ENCODE measurements around the gene IL18BP.

The IL18BP gene

DNA sequence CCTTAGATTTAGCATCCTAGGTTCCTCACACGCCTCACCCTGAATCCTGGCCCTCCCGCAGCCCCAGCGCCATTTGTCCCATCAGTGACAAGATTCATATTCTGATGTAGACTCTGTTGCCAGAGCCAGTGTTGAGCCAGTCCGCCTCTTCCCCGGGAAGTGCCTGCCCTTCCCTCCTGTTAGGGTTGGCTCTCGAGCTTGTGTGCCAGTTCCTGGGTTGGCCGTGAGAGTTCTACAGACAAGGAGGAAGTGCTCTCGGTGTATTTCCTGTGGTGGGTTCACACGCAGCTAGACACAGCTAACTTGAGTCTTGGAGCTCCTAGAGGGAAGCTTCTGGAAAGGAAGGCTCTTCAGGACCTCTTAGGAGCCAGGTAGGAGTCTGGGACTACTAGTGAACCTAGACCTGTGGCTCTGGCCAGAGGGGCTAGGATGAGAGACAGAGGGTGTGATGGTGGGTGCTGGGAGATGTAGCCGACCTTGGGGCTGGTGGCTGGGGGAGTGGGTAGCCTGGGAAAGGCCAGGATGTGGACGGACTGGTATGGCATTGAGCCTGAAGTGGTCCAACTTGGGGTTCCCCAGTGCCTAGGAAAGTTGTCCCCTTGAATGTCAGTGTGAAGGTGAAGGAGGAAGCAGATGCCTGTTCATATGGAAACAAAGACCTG is at the start of gene IL18BP:
Gene IL18BP, plus strand, starts transcription at position 261 of the 662 bp plus-strand sequence. CDS start 1,076 bp downstream, outside the sequence.
- no peak for DNase-seq

DNA sequence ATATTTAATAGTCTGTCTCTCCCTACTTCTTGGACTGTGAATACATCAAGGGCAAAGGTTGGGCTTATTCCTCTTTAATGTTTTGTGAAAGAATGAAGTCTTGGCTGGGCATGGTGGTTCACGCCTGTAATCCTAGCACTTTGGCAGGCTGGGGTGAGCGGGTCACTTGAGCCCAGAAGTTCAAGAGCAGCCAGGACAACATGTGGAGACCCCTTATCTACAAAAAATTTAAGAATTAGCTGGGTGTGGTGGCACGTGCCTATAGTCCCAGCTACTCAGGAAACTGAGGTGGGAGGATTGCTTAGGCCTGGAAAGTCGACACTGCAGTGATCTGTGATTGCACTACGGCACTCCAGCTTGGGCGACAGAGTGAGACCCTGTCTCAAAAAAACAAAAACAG is 49.7 kb upstream of the IL18BP start:
- no peak for DNase-seq

DNA sequence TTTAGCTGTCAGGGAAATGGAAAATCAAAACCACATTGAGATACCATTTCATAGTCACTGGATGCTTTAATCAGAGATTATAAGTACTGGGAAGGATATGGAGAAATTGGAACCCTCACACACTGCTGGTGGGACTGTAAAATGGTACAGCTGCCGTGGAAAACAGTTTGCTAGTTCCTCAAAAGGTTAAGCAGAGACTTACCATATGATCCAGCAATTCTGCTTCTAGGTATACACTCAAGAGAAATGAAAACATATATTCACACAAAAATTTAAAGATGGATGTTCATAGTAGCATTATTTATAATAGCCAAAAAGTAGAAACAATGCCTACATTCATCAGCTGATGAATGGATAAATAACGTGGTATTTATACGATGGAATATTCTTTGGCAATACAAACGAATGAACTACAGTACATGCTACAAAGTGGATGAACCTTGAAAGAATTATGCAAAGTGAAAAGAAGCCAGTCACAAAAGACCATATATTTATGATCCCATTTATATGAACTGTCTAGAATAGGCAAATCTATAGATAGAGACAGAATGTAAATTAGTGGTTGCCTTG is 46.9 kb upstream of the IL18BP start:
- no peak for DNase-seq

DNA sequence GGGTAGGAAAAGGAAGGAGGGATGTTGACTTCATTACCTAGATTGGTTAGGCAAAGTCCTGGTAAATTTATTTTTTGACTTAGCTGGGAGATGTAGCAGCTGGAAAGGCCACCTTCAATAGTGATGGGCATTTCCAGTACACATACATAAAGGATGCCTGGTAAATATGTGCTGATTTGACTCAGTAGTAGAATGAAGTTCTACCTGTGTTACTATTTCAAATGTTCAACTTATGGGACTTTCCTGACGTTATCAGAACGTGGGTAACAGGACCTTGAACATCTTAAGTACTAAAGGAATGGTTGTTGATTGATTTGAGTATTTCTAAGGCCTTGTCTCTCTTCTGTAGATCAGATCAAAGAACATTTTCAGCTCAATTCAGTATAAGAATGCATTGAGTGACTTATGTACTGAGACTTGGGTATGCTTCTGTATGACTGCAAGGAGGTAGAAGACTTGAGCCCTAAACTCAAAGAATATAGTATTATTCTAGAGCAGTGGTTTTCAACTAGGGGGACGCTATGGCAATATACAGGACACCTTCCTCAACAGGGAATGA is 42.7 kb upstream of the IL18BP start:
- DNase-seq: no peak

GRCh38 chr11:71962428-71963038 is 36.2 kb upstream of the IL18BP start:
- no peak for DNase-seq

- DNase-seq: no peak
Observed at GRCh38 chr11:71963468-71963867, 35.2 kb upstream of the IL18BP start.

GRCh38 chr11:71964641-71965040 is 34.1 kb upstream of the IL18BP start:
- DNase-seq: no peak

DNA sequence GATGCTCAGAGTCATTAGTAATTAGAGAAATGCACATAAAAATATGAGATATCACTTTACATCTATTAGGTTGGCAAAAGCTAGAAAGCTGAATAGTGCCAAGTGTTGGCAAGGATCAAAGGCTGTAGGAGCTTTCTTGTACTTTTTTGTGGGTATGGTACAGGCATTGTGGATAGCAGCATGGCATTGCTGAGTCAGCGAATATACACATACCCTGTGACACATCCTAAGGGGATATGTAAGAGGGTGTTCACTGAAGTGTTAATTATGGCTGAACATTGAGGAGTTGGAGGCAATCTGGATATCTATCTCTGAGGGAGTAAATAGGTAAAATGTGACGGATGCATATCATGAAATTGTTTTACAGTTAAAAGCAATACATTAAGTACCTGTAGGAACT is 27.0 kb upstream of the IL18BP start:
- no peak for DNase-seq

GRCh38 chr11:71976551-71976950 is 22.2 kb upstream of the IL18BP start:
- DNase-seq: no peak

DNA sequence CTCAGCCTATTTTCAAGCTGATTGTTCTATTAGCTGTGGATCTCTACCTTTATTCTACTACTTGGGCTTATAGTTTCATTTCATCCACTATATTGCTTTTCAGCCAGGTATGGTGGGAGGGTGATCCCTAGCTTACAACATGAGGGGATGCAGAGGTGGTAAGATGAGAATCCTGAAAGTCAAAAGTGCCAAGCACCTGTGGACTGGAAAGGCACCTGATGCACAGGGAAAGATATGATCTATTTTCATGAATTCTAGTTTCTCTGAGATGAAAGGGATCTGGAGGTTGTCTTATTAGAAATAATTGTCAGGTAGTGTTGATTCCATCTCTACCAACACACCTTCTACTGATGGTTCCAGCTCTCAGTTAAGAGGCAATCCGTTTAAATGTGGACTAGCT is 21.6 kb upstream of the IL18BP start:
- no peak for DNase-seq

GRCh38 chr11:71977743-71978418 is 20.8 kb upstream of the IL18BP start:
- DNase-seq: no peak

- no peak for DNase-seq
Observed at GRCh38 chr11:71979094-71979493, 19.6 kb upstream of the IL18BP start.

GRCh38 chr11:71979602-71980001 is 19.1 kb upstream of the IL18BP start:
- DNase-seq: no peak

DNA sequence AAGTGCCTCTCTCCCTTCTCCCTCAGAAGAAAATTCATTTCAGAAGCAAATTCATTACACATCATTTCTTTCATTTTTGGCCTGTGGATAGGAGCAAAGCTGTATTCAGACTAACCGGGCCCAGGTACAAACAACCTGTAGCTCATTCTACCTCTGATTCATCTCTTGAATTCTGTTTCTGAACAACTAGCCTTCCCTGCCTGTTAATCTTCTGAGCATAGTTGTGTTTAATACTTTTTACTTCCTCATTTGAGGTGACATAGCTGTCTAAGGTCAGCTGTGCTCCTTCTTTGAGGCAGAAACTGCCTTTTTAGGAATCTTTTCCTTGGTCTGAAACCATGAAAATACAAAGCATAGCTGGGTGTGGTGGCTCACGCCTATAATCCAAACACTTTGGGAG is 12.6 kb upstream of the IL18BP start:
- no peak for DNase-seq

GRCh38 chr11:71987521-71987920 is 11.2 kb upstream of the IL18BP start:
- DNase-seq: no peak

- no peak for DNase-seq
Observed at GRCh38 chr11:71988050-71988449, 10.7 kb upstream of the IL18BP start.

DNA sequence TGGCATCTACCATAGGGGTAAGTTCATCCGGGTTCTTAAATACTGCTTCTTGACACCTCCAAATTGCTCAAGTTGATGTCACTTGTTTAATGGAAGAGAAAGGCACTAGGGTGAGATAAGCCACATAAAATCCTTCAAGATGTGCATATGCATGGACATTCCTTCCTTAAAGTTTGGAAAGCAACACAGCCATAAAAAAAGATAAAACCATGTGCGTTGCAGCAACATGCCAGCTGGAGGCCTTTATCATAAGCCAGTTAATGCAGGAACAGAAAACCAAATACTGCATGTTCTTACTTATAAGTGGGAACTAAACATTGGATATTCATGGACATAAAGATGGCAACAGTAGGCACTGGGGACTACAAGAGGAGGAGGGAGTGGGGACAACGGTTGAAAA is 8.0 kb upstream of the IL18BP start:
- no peak for DNase-seq

- DNase-seq: no peak
Observed at GRCh38 chr11:71991494-71991893, 7.2 kb upstream of the IL18BP start.

DNA sequence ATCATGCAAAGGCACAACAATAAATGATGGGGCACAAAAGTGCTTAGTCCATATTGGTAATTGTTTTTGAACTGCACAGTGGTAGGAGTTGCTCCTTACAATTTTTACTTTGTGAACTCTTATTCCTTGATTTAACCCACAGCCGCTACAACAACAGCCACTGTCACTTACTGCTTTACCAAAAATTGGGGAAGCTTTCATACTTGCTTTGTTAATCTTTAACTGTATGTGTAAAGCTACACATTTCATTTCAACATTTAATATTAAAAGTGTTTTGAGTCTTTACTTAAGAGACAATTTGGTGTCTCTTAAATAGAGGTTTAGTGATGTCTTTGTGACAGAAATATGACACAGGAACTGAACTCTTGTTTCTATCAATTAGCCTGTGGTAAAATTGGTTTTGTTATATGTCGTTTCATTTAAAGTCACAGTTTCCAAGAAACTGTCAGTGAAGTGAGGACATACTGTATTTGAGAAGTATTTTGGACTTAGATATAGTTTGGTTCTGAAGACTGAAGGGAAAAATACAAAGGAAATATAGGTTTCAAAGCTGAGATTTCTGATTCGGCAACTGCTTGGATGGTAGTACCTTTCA is 6.5 kb upstream of the IL18BP start:
- no peak for DNase-seq

- DNase-seq: no peak
Observed at GRCh38 chr11:71994786-71995185, 3.9 kb upstream of the IL18BP start.

DNA sequence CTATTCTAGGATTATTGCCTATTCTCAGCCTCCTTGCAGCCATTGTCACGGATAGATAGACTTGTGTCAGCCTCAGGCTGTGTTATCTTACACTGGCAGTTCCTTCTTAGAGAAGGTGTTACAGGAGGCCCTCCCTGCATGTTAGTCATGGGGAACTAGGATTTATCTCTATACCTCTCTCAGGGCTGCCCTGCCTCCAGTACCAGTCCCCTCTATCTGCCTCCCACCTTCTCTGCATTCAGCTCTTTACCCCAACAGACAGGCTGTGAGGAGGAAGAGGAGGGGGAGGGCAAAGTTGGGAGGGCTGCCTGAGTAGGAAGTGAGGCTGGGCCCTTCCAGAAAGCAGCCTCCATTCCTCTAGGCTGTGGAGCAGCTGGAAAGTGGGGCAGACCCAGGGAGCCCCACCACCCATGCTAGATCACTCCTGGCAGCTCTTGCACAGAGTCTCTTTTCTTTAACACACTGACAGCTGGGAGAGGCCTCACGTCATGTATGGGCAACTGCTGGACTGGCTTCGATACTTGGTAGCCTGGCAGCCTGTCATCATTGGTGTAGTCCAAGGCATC is 2.9 kb upstream of the IL18BP start:
- DNase-seq: no peak

- no peak for DNase-seq
Observed at GRCh38 chr11:71996517-71996916, 2.2 kb upstream of the IL18BP start.

- DNase-seq: peak; percentile 40
Observed at GRCh38 chr11:71996946-71997345, 1.8 kb upstream of the IL18BP start.

Data from NCI-H2029 treated with DMSO at 0.1 percent for 48 hours (cell line).